Stimulated activated CD4-positive, alpha-beta T cell treated with anti-CD3 and anti-CD28 coated beads, Interleukin-15, amount 100 ng/mL, for 48 hours (primary cell): ENCODE results near the gene PLSCR3.

Experiments
- DNase-seq, 2 donors: peaks; one replicate each; pipeline ENCODE4 v3.0.0-alpha.2; 2020; ENCODE audit warnings: low read depth in 2 of 2

Gene PLSCR3

GRCh38 chr17:7426896-7427489, 32.7 kb upstream of the PLSCR3 start:
- no peak for DNase-seq

- no peak for DNase-seq
These were observed 32.0 kb upstream of the PLSCR3 start for GRCh38 chr17:7426203-7426863.

- DNase-seq, result no peak
These were observed 31.4 kb upstream of the PLSCR3 start for GRCh38 chr17:7425756-7426155.

GRCh38 chr17:7425316-7425715, 31.0 kb upstream of the PLSCR3 start, which contains the start of gene SPEM2:
TSS of gene SPEM2 (plus strand) at chr17:7425616. CDS start at chr17:7425689, 73 bp downstream.
- no peak for DNase-seq

GRCh38 chr17:7423679-7424078, 29.4 kb upstream of the PLSCR3 start:
- DNase-seq, result no peak

- no peak for DNase-seq
These were observed 26.9 kb upstream of the PLSCR3 start for GRCh38 chr17:7421186-7421585.

- no peak for DNase-seq
These were observed 25.7 kb upstream of the PLSCR3 start, which contains the start of gene SPEM1 for GRCh38 chr17:7419819-7420610. TSS of gene SPEM1 (plus strand) at chr17:7420324. CDS start at chr17:7420385, 61 bp downstream.

GRCh38 chr17:7418472-7419152, 24.3 kb upstream of the PLSCR3 start:
- DNase-seq, result no peak

GRCh38 chr17:7417056-7417655, 22.8 kb upstream of the PLSCR3 start:
- no peak for DNase-seq

GRCh38 chr17:7416323-7416722, 22.0 kb upstream of the PLSCR3 start:
- no peak for DNase-seq

- no peak for DNase-seq
These were observed 21.5 kb upstream of the PLSCR3 start for GRCh38 chr17:7415784-7416183.

GRCh38 chr17:7414837-7415236, 20.5 kb upstream of the PLSCR3 start:
- no peak for DNase-seq

GRCh38 chr17:7413346-7413985, 19.1 kb upstream of the PLSCR3 start:
- DNase-seq, result no peak

- no peak for DNase-seq
These were observed 17.1 kb upstream of the PLSCR3 start for GRCh38 chr17:7411427-7411750.

GRCh38 chr17:7410634-7411426, 16.5 kb upstream of the PLSCR3 start:
- DNase-seq, result no peak

GRCh38 chr17:7409716-7410115, 15.4 kb upstream of the PLSCR3 start:
- no peak for DNase-seq

GRCh38 chr17:7408863-7409262, 14.5 kb upstream of the PLSCR3 start:
- no peak for DNase-seq

- no peak for DNase-seq
These were observed 14.0 kb upstream of the PLSCR3 start for GRCh38 chr17:7408252-7408727.

GRCh38 chr17:7407485-7408251, 13.3 kb upstream of the PLSCR3 start, which contains the start of gene NLGN2:
TSS of gene NLGN2 (plus strand) at chr17:7407845. CDS start at chr17:7408256, 411 bp downstream.
- no peak for DNase-seq

- DNase-seq, result no peak
These were observed 12.8 kb upstream of the PLSCR3 start for GRCh38 chr17:7407082-7407481.
